H1 (cell line): Measurements from ENCODE around the gene TKFC. TPM values are rescaled to one million over a fixed set of nuclear protein-coding genes. Genes with fewer than 3 reads are reported as not detected.

Source experiments
- ATF2 ChIP-seq: IDR thresholded peaks from 2 replicates; pipeline ENCODE4 v1.6.1; 2012; ENCODE audit warnings: low read length, inconsistent platforms
- SAP30 ChIP-seq: fragments of 300-600 bp; sonication (generic); IDR thresholded peaks from 2 replicates; pipeline ENCODE4 v1.7.1; 2012; ENCODE audit warnings: low read length, moderate library complexity, mild to moderate bottlenecking, inconsistent platforms; ENCODE audit not compliant: insufficient read depth, insufficient replicate concordance
- SP2 ChIP-seq: IDR thresholded peaks from 2 replicates; pipeline ENCODE4 v1.6.1; 2012; ENCODE audit warnings: mild to moderate bottlenecking, low read length, inconsistent platforms
- TEAD4 ChIP-seq: IDR thresholded peaks from 2 replicates; pipeline ENCODE4 v1.6.1; 2012; ENCODE audit warnings: low read depth, low read length, inconsistent platforms, mixed read lengths
- polyA plus RNA-seq, 7 experiments: library from polyadenylated mRNA; depleted of rRNA in 3 of 7; stranded (reverse) in 5 of 7; unstranded in 2 of 7; fragments of >200 nt in 5 of 7; fragments of 200-250 nt in 2 of 7; gene quantifications; 1 replicate in 5 of 7; 2 replicates in 1 of 7; 4 replicates in 1 of 7; pipeline versions ENCODE4 v1.2.1 to v1.2.3, GENCODE V29; 2011 to 2013; ENCODE audit warnings: missing spikeins in 2 of 7, mixed read lengths in 2 of 7
- total RNA-seq: library from RNA; stranded (reverse); fragmentation: NEBNext Ultra II Directional; extraction: Animal tissue kit (Norgen Biotek cat#: 25700); gene quantifications from 2 replicates; pipeline ENCODE4 v1.2.1, GENCODE V29; 2021

Gene TKFC
- total and polyA plus RNA-seq, 2 of the 8 experiments (the other 6 are each of a cell fraction or from before 2014, with no cell fraction given), result 53.5 to 55.0 TPM

- TF ChIP-seq SAP30, result no peak
- no peak for TF ChIP-seq SP2
- TF ChIP-seq ATF2, result no peak
- no peak for TF ChIP-seq TEAD4
Measured at GRCh38 chr11:61332281-61332796, 689 bp upstream of the TKFC start (continued).
